ENCODE data around the gene FN3KRP. TPM values are rescaled to one million over a fixed set of nuclear protein-coding genes. Genes with fewer than 3 reads are reported as not detected.
A peak's percentile ranks its signal among the peaks of the same experiment; 100 is the strongest.

The FN3KRP gene
- total RNA-seq, 5 donors from 2014 or later (not counting 1 experiment from before 2014, with no cell fraction given) = 29.2 to 49.4 (median 44.3) TPM

GRCh38 chr17:82729479-82730260, 13.2 kb downstream of the FN3KRP start:
- Histone ChIP-seq H3K9me3 (no peaks in the 10 kb centered on the region), H3K4me1 (ENCODE audit: control insufficient read depth in 1 of 2, extremely low read depth in 1 of 2, insufficient read depth in 2 of 2, low read length in 2 of 2) (no peaks in the 10 kb centered on the region), H3K36me3 (ENCODE audit: control insufficient read depth in 2 of 2, extremely low read depth in 1 of 2, insufficient read depth in 1 of 2, low read length in 1 of 2) (peaks cover 5 to 24% of the 10 kb centered on the region in 2 donors), H3K27ac (ENCODE audit: low read length) (no peak overlapping the region), H3K4me3 (ENCODE audit: control insufficient read depth in 1 of 2, extremely low read depth in 1 of 2, low read length in 1 of 2) (no peak overlapping the region), H3K27me3 (replicated peaks in 1 of 2; ENCODE audit: control insufficient read depth in 2 of 2, extremely low read depth in 1 of 2, insufficient read depth in 2 of 2, low read length in 1 of 2) (peaks cover 0 to 7% of the 10 kb centered on the region in 2 experiments)
- Mint-ChIP-seq H3K4me1 (no peaks in the 10 kb centered on the region), H3K4me3 (no peak overlapping the region), H3K27ac (no peak overlapping the region), H3K9me3 (peaks cover 4 to 6% (median 5%) of the 10 kb centered on the region in 3 donors), H3K27me3 (no peaks in the 10 kb centered on the region), H3K36me3 (peaks cover 21% of the 10 kb centered on the region)
- WGBS (ENCODE audit: insufficient coverage) = 90% methylated on average over 48 of the region's 48 CpGs
- CTCF ChIA-PET = no interaction called here
- POLR2A ChIA-PET = no interaction called here
- ATAC-seq (replicated peaks in 1 of 4) (no peak), DNase-seq (no peak)

GRCh38 chr17:82732118-82732743, 15.7 kb downstream of the FN3KRP start:
- no peak overlapping the region for H3K4me3 Mint-ChIP-seq
- H3K27ac ChIP-seq (ENCODE audit: low read length) = no peak overlapping the region
- ATAC-seq (replicated peaks in 1 of 4) (no peak), DNase-seq (no peak)
- CTCF ChIA-PET = no interaction called here
- no peak overlapping the region for H3K27ac Mint-ChIP-seq
- H3K36me3 Mint-ChIP-seq = peaks cover 18% of the 10 kb centered on the region
- WGBS (ENCODE audit: insufficient coverage) = 84% methylated on average over 5 of the region's 13 CpGs
- H3K36me3 ChIP-seq (ENCODE audit: control insufficient read depth in 2 of 2, extremely low read depth in 1 of 2, insufficient read depth in 1 of 2, low read length in 1 of 2) = peaks cover 3 to 12% of the 10 kb centered on the region in 2 donors
- peaks cover 4 to 6% (median 5%) of the 10 kb centered on the region in 3 donors for H3K9me3 Mint-ChIP-seq
- H3K27me3 Mint-ChIP-seq = no peaks in the 10 kb centered on the region
- H3K9me3 ChIP-seq = no peaks in the 10 kb centered on the region
- H3K4me1 ChIP-seq (ENCODE audit: control insufficient read depth in 1 of 2, extremely low read depth in 1 of 2, insufficient read depth in 2 of 2, low read length in 2 of 2) = peaks cover 0 to 10% of the 10 kb centered on the region in 2 experiments
- no peak overlapping the region for H3K4me3 ChIP-seq (ENCODE audit: control insufficient read depth in 1 of 2, extremely low read depth in 1 of 2, low read length in 1 of 2)
- peaks cover 5% of the 10 kb centered on the region in 3 donors for H3K4me1 Mint-ChIP-seq
- H3K27me3 ChIP-seq (replicated peaks in 1 of 2; ENCODE audit: control insufficient read depth in 2 of 2, extremely low read depth in 1 of 2, insufficient read depth in 2 of 2, low read length in 1 of 2) = peaks cover 0 to 25% of the 10 kb centered on the region in 2 experiments
- POLR2A ChIA-PET = interaction anchor here in 1 of 2 donors (0.6 kb wide), 1 partner anchor 47 kb away, joined by 3 read pairs; no protein-coding TSS in a partner anchor

- POLR2A ChIA-PET = no interaction called here
- peaks cover 4 to 6% (median 5%) of the 10 kb centered on the region in 3 donors for H3K9me3 Mint-ChIP-seq
- H3K27me3 Mint-ChIP-seq = no peaks in the 10 kb centered on the region
- H3K27ac Mint-ChIP-seq = no peak within 1 kb of the TSS
- Histone ChIP-seq H3K4me1 (ENCODE audit: control insufficient read depth in 1 of 2, extremely low read depth in 1 of 2, insufficient read depth in 2 of 2, low read length in 2 of 2) (peaks cover 0 to 10% of the 10 kb centered on the region in 2 experiments), H3K4me3 (ENCODE audit: control insufficient read depth in 1 of 2, extremely low read depth in 1 of 2, low read length in 1 of 2) (peak within 1 kb of the TSS; percentile 34 to 38), H3K27ac (ENCODE audit: low read length) (no peak within 1 kb of the TSS), H3K27me3 (replicated peaks in 1 of 2; ENCODE audit: control insufficient read depth in 2 of 2, extremely low read depth in 1 of 2, insufficient read depth in 2 of 2, low read length in 1 of 2) (peaks cover 0 to 25% of the 10 kb centered on the region in 2 experiments), H3K9me3 (no peaks in the 10 kb centered on the region), H3K36me3 (ENCODE audit: control insufficient read depth in 2 of 2, extremely low read depth in 1 of 2, insufficient read depth in 1 of 2, low read length in 1 of 2) (peaks cover 0 to 7% of the 10 kb centered on the region in 2 donors)
- H3K36me3 Mint-ChIP-seq = peaks cover 15% of the 10 kb centered on the region
- H3K4me1 Mint-ChIP-seq = peaks cover 5% of the 10 kb centered on the region in 3 donors
- DNase-seq (peak in 22 of 35 experiments; percentile 9 to 54 (median 30)), ATAC-seq (replicated peaks in 1 of 4) (peak; percentile 84 to 89 (median 86))
- CTCF ChIA-PET = no interaction called here
- 12% methylated on average over 95 of the region's 101 CpGs for WGBS (ENCODE audit: insufficient coverage)
- H3K4me3 Mint-ChIP-seq = peak within 1 kb of the TSS; percentile 64 to 67 (median 66)
These were observed 18.7 kb downstream of the FN3KRP start, which contains the start of gene FN3K for GRCh38 chr17:82734987-82735866. Gene FN3K, plus strand, starts transcription at chr17:82735615. Its CDS starts 22 bp downstream, at chr17:82735637.

- Histone ChIP-seq H3K9me3 (no peaks in the 10 kb centered on the region), H3K4me1 (ENCODE audit: control insufficient read depth in 1 of 2, extremely low read depth in 1 of 2, insufficient read depth in 2 of 2, low read length in 2 of 2) (peaks cover 0 to 10% of the 10 kb centered on the region in 2 experiments), H3K27ac (ENCODE audit: low read length) (no peak overlapping the region), H3K4me3 (ENCODE audit: control insufficient read depth in 1 of 2, extremely low read depth in 1 of 2, low read length in 1 of 2) (no peak overlapping the region), H3K36me3 (ENCODE audit: control insufficient read depth in 2 of 2, extremely low read depth in 1 of 2, insufficient read depth in 1 of 2, low read length in 1 of 2) (peaks cover 0 to 4% of the 10 kb centered on the region in 2 donors), H3K27me3 (replicated peaks in 1 of 2; ENCODE audit: control insufficient read depth in 2 of 2, extremely low read depth in 1 of 2, insufficient read depth in 2 of 2, low read length in 1 of 2) (peaks cover 0 to 25% of the 10 kb centered on the region in 2 experiments)
- ChIA-PET CTCF (no interaction called here), POLR2A (no interaction called here)
- H3K4me1 Mint-ChIP-seq = peaks cover 5% of the 10 kb centered on the region in 3 donors
- WGBS (ENCODE audit: insufficient coverage) = 93% methylated on average over 11 of the region's 18 CpGs
- H3K4me3 Mint-ChIP-seq = peak overlapping the region; percentile 64 to 67 (median 66)
- no peak overlapping the region for H3K27ac Mint-ChIP-seq
- peaks cover 26% of the 10 kb centered on the region for H3K36me3 Mint-ChIP-seq
- H3K27me3 Mint-ChIP-seq = no peaks in the 10 kb centered on the region
- ATAC-seq (replicated peaks in 1 of 4) (no peak), DNase-seq (no peak)
- H3K9me3 Mint-ChIP-seq = peaks cover 5 to 14% (median 11%) of the 10 kb centered on the region in 3 donors
These were observed 20.1 kb downstream of the FN3KRP start for GRCh38 chr17:82736511-82737185.

- Histone ChIP-seq H3K9me3 (no peaks in the 10 kb centered on the region), H3K4me1 (ENCODE audit: control insufficient read depth in 1 of 2, extremely low read depth in 1 of 2, insufficient read depth in 2 of 2, low read length in 2 of 2) (peaks cover 0 to 10% of the 10 kb centered on the region in 2 experiments), H3K27ac (ENCODE audit: low read length) (no peak overlapping the region), H3K4me3 (ENCODE audit: control insufficient read depth in 1 of 2, extremely low read depth in 1 of 2, low read length in 1 of 2) (no peak overlapping the region), H3K27me3 (replicated peaks in 1 of 2; ENCODE audit: control insufficient read depth in 2 of 2, extremely low read depth in 1 of 2, insufficient read depth in 2 of 2, low read length in 1 of 2) (peaks cover 0 to 25% of the 10 kb centered on the region in 2 experiments), H3K36me3 (ENCODE audit: control insufficient read depth in 2 of 2, extremely low read depth in 1 of 2, insufficient read depth in 1 of 2, low read length in 1 of 2) (no peaks in the 10 kb centered on the region)
- Mint-ChIP-seq H3K36me3 (peaks cover 30% of the 10 kb centered on the region), H3K27ac (no peak overlapping the region), H3K4me1 (peaks cover 5% of the 10 kb centered on the region in 3 donors), H3K4me3 (no peak overlapping the region), H3K9me3 (peaks cover 3 to 12% (median 8%) of the 10 kb centered on the region in 3 donors), H3K27me3 (no peaks in the 10 kb centered on the region)
- POLR2A ChIA-PET = no interaction called here
- no peak for ATAC-seq (replicated peaks in 1 of 4)
- WGBS (ENCODE audit: insufficient coverage) = 87% methylated on average over 24 of the region's 26 CpGs
- no peak for DNase-seq
- CTCF ChIA-PET = no interaction called here
These were observed 21.7 kb downstream of the FN3KRP start for GRCh38 chr17:82737967-82738877.
